Karpas-422 (cell line): Measurements from ENCODE around the gene RINL. TPM values are rescaled to one million over a fixed set of nuclear protein-coding genes. Genes with fewer than 3 reads are reported as not detected.

Source experiments
- DNase-seq: peaks from one replicate; pipeline ENCODE4 v3.0.0-alpha.2; 2015
- H2AFZ ChIP-seq: fragments of 200-600 bp; sonication (generic); 2 replicates; pipeline ENCODE4 v1.6.1; 2014; ENCODE audit warnings: antibody characterized with exemption, low read length, mixed read lengths
- H3K27ac ChIP-seq: fragments of 200-600 bp; sonication (generic); 2 replicates; pipeline ENCODE4 v1.5.1; 2014; ENCODE audit warnings: mild to moderate bottlenecking, low read length, moderate library complexity
- H3K27me3 ChIP-seq: fragments of 200-600 bp; sonication (generic); 2 replicates; pipeline ENCODE4 v1.6.1; 2014; ENCODE audit warnings: low read length, mixed read lengths
- H3K36me3 ChIP-seq: fragments of 200-600 bp; sonication (generic); 2 replicates; pipeline ENCODE4 v1.6.1; 2014; ENCODE audit warnings: low read length, mixed read lengths; ENCODE audit not compliant: insufficient read depth
- H3K4me1 ChIP-seq: fragments of 200-600 bp; sonication (generic); 2 replicates; pipeline ENCODE4 v1.6.1; 2014; ENCODE audit warnings: mild to moderate bottlenecking, low read length, mixed read lengths
- H3K4me2 ChIP-seq: fragments of 200-600 bp; sonication (generic); 2 replicates; pipeline ENCODE4 v1.6.1; 2014; ENCODE audit warnings: low read length, low read depth, mild to moderate bottlenecking; ENCODE audit not compliant: poor library complexity, severe bottlenecking
- H3K4me3 ChIP-seq: fragments of 200-600 bp; sonication (generic); 2 replicates; pipeline ENCODE4 v1.5.1; 2014; ENCODE audit warnings: mild to moderate bottlenecking, antibody characterized with exemption, low read length, mixed read lengths
- H3K79me2 ChIP-seq: fragments of 200-600 bp; sonication (generic); 2 replicates; pipeline ENCODE4 v1.6.1; 2014; ENCODE audit warnings: mild to moderate bottlenecking, low read length, mixed read lengths
- H3K9ac ChIP-seq: fragments of 200-600 bp; sonication (generic); 2 replicates; pipeline ENCODE4 v1.6.0; 2014; ENCODE audit warnings: low read length
- H3K9me2 ChIP-seq: fragments of 200-600 bp; sonication (generic), shearing (Covaris generic); replicated peaks from 2 replicates; pipeline ENCODE4 v1.6.0; 2014; ENCODE audit warnings: mild to moderate bottlenecking, low read length, moderate library complexity; ENCODE audit not compliant: insufficient read depth
- H3K9me3 ChIP-seq: fragments of 300-700, 200-600 bp; sonication (generic); 2 replicates; pipeline ENCODE4 v1.6.1; 2014; ENCODE audit warnings: low read length, mixed read lengths
- H4K20me1 ChIP-seq: fragments of 200-600 bp; sonication (generic); 2 replicates; pipeline ENCODE4 v1.6.1; 2014; ENCODE audit warnings: mild to moderate bottlenecking, antibody characterized with exemption, low read length, low read depth; ENCODE audit not compliant: insufficient read depth
- total RNA-seq: library from RNA; depleted of rRNA; stranded (reverse); fragments of >200 nt; shearing (Covaris generic); gene quantifications from 2 replicates; pipeline ENCODE4 v1.2.3, GENCODE V29; 2014; ENCODE audit warnings: low replicate concordance

The RINL gene
- total RNA-seq, 1 experiment from 2014 or later, result 69.3 TPM

DNA sequence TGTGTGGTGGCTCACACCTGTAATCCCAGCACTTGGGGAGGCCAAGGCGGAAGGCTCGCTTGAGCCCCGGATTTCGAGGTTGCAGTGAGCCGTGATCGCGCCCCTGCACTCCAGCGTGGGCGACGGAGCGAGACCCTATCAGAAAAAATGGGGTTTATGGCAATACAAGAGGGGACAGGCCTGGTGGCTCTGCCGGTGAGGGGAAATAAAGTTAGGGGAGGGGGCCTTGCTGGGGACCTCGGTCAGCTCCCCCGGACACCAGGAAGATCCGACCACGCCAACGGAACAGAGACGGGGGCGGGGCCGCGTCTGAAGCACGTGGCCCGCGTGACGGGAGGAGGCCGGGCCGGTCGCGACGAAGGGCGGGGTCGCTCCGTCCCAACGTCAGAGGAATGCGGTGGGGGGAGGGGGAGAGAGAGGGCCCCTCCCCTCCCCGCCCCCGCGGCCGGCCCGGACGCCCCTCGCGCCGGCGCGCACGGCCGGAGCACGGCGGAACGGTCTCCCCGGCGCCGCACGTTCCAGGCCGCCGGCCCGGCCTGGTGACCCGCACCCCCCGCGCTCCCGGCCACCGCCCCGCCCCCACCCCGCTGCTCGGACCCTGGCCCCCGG is 26.3 kb downstream of the RINL start:
- H3K9me3 ChIP-seq, result no peaks in the 10 kb centered on the region
- peak overlapping the region; percentile 82 for H3K4me2 ChIP-seq
- peaks cover 22% of the 10 kb centered on the region for H3K36me3 ChIP-seq
- H2AFZ ChIP-seq, result no peak overlapping the region
- H3K4me1 ChIP-seq, result peaks cover 38% of the 10 kb centered on the region
- H3K9ac ChIP-seq, result peak overlapping the region; percentile 96
- H3K79me2 ChIP-seq, result peaks cover 25% of the 10 kb centered on the region
- peak overlapping the region; percentile 85 for H3K4me3 ChIP-seq
- DNase-seq, result peak; percentile 98
- H3K9me2 ChIP-seq, result no peaks in the 10 kb centered on the region
- peaks cover 17% of the 10 kb centered on the region for H4K20me1 ChIP-seq
- no peaks in the 10 kb centered on the region for H3K27me3 ChIP-seq
- peak overlapping the region; percentile 83 for H3K27ac ChIP-seq

GRCh38 chr19:38850976-38851621 is 27.0 kb downstream of the RINL start:
- Histone ChIP-seq H3K9me2 (no peaks in the 10 kb centered on the region), H3K27me3 (no peaks in the 10 kb centered on the region), H3K36me3 (peaks cover 25% of the 10 kb centered on the region), H3K4me2 (peak overlapping the region; percentile 82), H3K4me3 (peak overlapping the region; percentile 69), H3K9ac (peak overlapping the region; percentile 76), H4K20me1 (peaks cover 17% of the 10 kb centered on the region), H3K9me3 (no peaks in the 10 kb centered on the region), H3K79me2 (peaks cover 29% of the 10 kb centered on the region), H3K4me1 (peaks cover 34% of the 10 kb centered on the region), H2AFZ (no peak overlapping the region; the same call in 1 of the 2 replicates), H3K27ac (peak overlapping the region; percentile 82)
- peak; percentile 53 for DNase-seq

DNA sequence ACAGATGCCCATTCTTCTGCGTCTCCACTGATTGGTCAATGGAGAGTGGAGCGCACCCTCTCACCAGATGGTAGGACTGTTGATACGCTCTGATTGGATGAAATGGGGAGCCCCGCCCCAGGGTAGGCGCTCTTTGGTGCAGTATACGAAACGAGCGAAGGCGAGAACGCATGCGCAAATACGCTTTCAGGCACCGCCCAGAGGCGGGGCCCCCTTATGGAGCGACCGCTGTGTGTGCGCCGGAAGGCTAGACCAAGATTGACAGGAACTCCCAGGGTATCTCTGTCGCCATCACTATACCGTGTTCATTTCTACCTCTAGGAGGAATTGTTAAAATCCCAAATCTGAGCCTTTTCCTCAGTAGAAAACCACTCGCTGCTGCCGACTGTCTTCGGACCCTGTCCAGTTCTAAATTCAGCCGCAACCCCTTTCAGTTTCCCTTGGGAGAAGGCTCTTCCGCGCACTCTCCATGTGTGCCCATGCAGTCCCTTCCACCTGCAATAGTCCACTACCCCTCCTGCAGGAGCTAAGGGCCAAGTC is 27.6 kb downstream of the RINL start:
- Histone ChIP-seq H2AFZ (no peak overlapping the region; the same call in 1 of the 2 replicates), H3K9me2 (no peaks in the 10 kb centered on the region), H3K36me3 (peaks cover 31% of the 10 kb centered on the region), H3K4me3 (peak overlapping the region; percentile 69), H3K27me3 (no peaks in the 10 kb centered on the region), H3K4me1 (peaks cover 34% of the 10 kb centered on the region), H3K9ac (peak overlapping the region; percentile 76), H3K79me2 (peaks cover 34% of the 10 kb centered on the region), H4K20me1 (peaks cover 17% of the 10 kb centered on the region), H3K4me2 (peak overlapping the region; percentile 82), H3K9me3 (no peaks in the 10 kb centered on the region), H3K27ac (peak overlapping the region; percentile 82)
- peak; percentile 100 for DNase-seq

DNA sequence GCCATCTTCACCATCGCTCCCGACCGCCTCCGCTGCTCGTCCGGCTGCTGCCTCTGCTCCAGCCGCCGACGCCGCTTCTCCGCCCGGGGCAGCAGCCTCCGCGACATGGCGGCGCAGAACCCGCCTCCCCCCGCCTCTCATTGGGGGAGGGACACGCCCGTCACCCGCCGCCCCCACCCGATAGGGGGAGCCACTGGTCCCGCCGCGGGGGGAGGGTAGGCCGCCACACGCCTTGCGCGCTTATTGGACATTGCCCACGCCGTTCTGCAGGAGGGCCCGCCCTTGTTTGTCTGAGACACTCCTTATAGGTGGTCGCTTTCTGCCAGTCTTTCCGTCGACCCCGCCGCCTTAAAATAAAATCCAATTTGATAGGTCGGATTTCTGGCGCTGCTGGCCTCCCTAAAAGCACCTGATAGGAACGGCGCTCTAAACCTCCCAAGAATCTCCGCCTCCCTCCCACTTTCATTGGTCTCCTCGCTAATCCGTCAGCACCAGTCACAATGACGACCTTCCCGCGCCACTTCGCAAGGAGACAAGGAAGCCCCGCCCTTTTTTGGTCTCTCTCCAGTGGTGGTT is 28.1 kb downstream of the RINL start, which contains the start of gene HNRNPL:
TSS of gene HNRNPL (minus strand) at position 127 of the 576 bp plus-strand sequence. CDS start at position 107, 20 bp downstream.
- Histone ChIP-seq H3K9me2 (no peaks in the 10 kb centered on the region), H3K4me3 (peak within 1 kb of the TSS; percentile 86), H3K79me2 (peaks cover 37% of the 10 kb centered on the region), H3K9me3 (no peaks in the 10 kb centered on the region), H3K9ac (peak within 1 kb of the TSS; percentile 100), H3K27me3 (no peaks in the 10 kb centered on the region), H4K20me1 (peaks cover 17% of the 10 kb centered on the region), H3K27ac (peak within 1 kb of the TSS; percentile 89), H3K4me2 (peak within 1 kb of the TSS; percentile 99), H3K4me1 (peaks cover 34% of the 10 kb centered on the region), H2AFZ (no peak within 1 kb of the TSS; the same call in 1 of the 2 replicates), H3K36me3 (peaks cover 35% of the 10 kb centered on the region)
- no peak for DNase-seq

GRCh38 chr19:38849147-38849859 is 28.8 kb downstream of the RINL start:
- peak overlapping the region; percentile 86 for H3K4me3 ChIP-seq
- H3K36me3 ChIP-seq, result peaks cover 38% of the 10 kb centered on the region
- peaks cover 22% of the 10 kb centered on the region for H4K20me1 ChIP-seq
- H3K27ac ChIP-seq, result peak overlapping the region; percentile 89
- H2AFZ ChIP-seq, result no peak overlapping the region
- DNase-seq, result peak; percentile 99
- H3K9me2 ChIP-seq, result no peaks in the 10 kb centered on the region
- H3K79me2 ChIP-seq, result peaks cover 43% of the 10 kb centered on the region
- H3K9me3 ChIP-seq, result no peaks in the 10 kb centered on the region
- peaks cover 34% of the 10 kb centered on the region for H3K4me1 ChIP-seq
- H3K9ac ChIP-seq, result peak overlapping the region; percentile 100
- H3K4me2 ChIP-seq, result peak overlapping the region; percentile 99
- H3K27me3 ChIP-seq, result no peaks in the 10 kb centered on the region

GRCh38 chr19:38848299-38849146 is 29.6 kb downstream of the RINL start:
- Histone ChIP-seq H4K20me1 (peaks cover 29% of the 10 kb centered on the region), H3K4me3 (peak overlapping the region; percentile 86), H3K4me2 (peak overlapping the region; percentile 99), H2AFZ (no peak overlapping the region), H3K4me1 (peaks cover 34% of the 10 kb centered on the region), H3K27me3 (no peaks in the 10 kb centered on the region), H3K27ac (peak overlapping the region; percentile 89), H3K79me2 (peaks cover 50% of the 10 kb centered on the region), H3K9ac (peak overlapping the region; percentile 100), H3K9me2 (no peaks in the 10 kb centered on the region), H3K36me3 (peaks cover 46% of the 10 kb centered on the region), H3K9me3 (no peaks in the 10 kb centered on the region)
- DNase-seq, result peak; percentile 40

- H2AFZ ChIP-seq, result no peak overlapping the region
- peaks cover 69% of the 10 kb centered on the region for H3K36me3 ChIP-seq
- H3K4me3 ChIP-seq, result no peak overlapping the region
- H3K79me2 ChIP-seq, result peaks cover 61% of the 10 kb centered on the region
- no peak for DNase-seq
- no peak overlapping the region for H3K9ac ChIP-seq
- H3K9me2 ChIP-seq, result no peaks in the 10 kb centered on the region
- H3K9me3 ChIP-seq, result no peaks in the 10 kb centered on the region
- no peaks in the 10 kb centered on the region for H3K27me3 ChIP-seq
- peaks cover 53% of the 10 kb centered on the region for H4K20me1 ChIP-seq
- peaks cover 22% of the 10 kb centered on the region for H3K4me1 ChIP-seq
- no peak overlapping the region for H3K27ac ChIP-seq
- no peak overlapping the region for H3K4me2 ChIP-seq
Observed at GRCh38 chr19:38846097-38846496, 32.0 kb downstream of the RINL start.
